ENCODE results near the gene GBGT1. TPM values are rescaled to one million over a fixed set of nuclear protein-coding genes. Genes with fewer than 3 reads are reported as not detected.

Gene GBGT1
- total RNA-seq, 1 donor from 2014 or later = 32.8 TPM

DNA sequence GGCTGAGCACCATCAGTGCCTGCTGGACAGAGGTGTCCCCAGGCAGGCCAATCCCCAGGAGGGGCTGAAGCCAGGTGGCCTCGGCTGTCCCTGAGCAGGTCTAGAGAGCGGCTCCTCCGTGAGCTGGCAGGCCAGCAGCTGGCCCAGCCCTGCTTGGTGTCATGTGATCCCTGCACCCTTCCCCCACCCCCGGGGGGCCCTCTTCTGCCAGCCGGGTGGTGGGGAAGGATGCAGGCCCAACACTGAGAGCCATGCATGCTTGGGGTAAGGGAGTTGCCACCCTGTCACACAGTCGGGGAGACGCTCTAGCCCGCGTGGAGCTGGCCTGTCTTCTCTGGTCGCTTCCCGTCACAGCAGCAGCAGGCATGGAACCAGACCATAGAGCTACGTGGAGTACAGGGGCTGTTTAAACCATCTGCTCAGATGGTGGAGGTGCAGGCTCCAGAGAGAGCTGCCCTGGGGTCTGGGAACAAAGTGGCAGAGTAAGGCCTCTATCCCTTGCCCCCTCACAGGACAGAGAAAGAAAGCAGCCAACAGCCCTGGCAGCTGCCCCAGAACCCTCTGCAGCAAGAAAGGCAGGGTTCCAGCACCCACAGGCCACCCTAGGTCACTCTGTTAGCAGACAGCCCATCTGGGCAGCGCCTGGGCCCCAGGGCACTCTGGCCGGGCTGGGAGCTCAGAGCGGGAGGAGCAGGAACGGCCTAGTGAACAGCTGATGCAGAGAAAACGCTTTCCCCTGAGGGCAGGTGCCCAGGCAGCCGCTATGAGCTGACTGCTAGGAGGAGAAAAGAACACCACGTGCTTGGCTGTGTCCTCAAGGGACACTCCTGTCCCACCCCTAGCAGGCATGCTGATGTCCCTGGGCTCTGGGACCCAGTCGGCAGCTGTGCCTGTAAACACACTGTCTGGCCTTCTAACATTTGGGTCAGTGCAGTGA lies 49.5 kb downstream of the GBGT1 start:
- no peaks in the 10 kb centered on the region for H3K27me3 Mint-ChIP-seq (ENCODE audit: low read depth)
- H3K4me1 Mint-ChIP-seq = peaks cover 29% of the 10 kb centered on the region
- H3K4me3 Mint-ChIP-seq = no peak overlapping the region
- peaks cover 8% of the 10 kb centered on the region for H3K36me3 Mint-ChIP-seq
- peak overlapping the region; percentile 12 for H3K27ac Mint-ChIP-seq
- no peak for DNase-seq (ENCODE audit: low spot score in 2 of 2, unreplicated experiment in 2 of 2)
- no peaks in the 10 kb centered on the region for H3K9me3 Mint-ChIP-seq
- TF ChIP-seq, protein P1, sequence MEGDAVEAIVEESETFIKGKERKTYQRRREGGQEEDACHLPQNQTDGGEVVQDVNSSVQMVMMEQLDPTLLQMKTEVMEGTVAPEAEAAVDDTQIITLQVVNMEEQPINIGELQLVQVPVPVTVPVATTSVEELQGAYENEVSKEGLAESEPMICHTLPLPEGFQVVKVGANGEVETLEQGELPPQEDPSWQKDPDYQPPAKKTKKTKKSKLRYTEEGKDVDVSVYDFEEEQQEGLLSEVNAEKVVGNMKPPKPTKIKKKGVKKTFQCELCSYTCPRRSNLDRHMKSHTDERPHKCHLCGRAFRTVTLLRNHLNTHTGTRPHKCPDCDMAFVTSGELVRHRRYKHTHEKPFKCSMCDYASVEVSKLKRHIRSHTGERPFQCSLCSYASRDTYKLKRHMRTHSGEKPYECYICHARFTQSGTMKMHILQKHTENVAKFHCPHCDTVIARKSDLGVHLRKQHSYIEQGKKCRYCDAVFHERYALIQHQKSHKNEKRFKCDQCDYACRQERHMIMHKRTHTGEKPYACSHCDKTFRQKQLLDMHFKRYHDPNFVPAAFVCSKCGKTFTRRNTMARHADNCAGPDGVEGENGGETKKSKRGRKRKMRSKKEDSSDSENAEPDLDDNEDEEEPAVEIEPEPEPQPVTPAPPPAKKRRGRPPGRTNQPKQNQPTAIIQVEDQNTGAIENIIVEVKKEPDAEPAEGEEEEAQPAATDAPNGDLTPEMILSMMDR (IDR thresholded peaks at IDR 0.05; ENCODE audit: unreplicated experiment) = no peak

DNA sequence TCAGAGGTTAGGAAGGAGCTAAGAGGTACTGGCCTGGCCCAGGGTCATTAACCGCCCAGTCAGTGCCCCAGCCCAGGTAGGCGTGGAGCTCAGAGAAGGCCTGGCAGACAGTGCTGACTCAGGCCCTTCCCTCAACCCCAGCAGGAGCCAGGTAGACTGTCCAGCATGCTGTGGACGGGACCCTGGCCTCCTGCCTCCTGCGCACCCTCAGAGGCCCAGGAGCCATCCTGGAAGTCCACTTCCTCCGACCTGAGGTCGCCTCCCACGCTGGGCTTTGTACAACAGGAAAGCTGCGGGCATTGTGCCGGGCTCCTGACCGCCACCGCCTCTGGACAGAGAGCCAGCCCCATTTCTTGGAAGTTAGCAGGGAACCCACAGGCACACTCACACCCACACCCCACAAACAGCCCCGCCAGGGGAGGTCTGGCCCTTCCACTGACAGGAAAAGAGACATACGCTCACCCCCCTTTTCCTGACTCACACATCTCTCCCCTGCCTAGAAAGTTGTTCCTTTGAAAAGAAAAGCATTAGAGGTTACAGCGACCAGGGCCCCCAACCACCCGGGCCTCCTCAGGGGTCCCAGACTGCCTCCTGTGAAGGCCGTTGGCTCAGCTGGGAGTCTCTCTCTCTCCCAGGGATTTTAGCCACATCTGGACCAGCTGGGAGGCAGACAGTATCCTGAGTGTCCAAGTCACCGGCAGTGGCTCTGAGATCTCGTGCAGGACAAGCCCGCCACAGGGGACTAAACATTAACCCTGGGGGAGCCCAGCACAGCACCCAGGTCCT lies 50.4 kb downstream of the GBGT1 start:
- peak overlapping the region; percentile 9 for H3K27ac Mint-ChIP-seq
- H3K9me3 Mint-ChIP-seq = no peaks in the 10 kb centered on the region
- H3K27me3 Mint-ChIP-seq (ENCODE audit: low read depth) = no peaks in the 10 kb centered on the region
- H3K4me3 Mint-ChIP-seq = no peak overlapping the region
- DNase-seq (ENCODE audit: low spot score in 2 of 2, unreplicated experiment in 2 of 2) = no peak
- H3K4me1 Mint-ChIP-seq = peaks cover 20% of the 10 kb centered on the region
- TF ChIP-seq, protein P1 (IDR thresholded peaks at IDR 0.05; ENCODE audit: unreplicated experiment) = no peak
- H3K36me3 Mint-ChIP-seq = peaks cover 8% of the 10 kb centered on the region

DNA sequence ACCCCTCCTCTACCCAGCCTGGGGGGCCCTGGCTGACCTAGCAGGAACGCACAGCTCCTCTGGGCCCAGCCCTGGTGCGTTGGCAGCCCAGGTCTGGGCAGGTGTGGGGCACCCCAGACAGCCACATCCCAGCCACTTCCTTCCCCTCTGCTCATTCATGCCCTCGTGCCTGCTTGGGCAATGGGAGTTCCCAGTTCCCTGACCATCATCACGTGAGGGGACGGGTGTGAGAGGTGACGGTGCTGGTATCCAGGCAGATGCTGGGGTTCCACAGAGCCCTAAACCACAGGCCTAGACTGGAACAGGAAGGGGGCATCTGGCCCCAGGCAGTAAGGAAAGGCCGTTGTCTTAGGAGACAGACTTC lies 51.1 kb downstream of the GBGT1 start:
- peaks cover 11% of the 10 kb centered on the region for H3K36me3 Mint-ChIP-seq
- DNase-seq (ENCODE audit: low spot score in 2 of 2, unreplicated experiment in 2 of 2) = no peak
- peaks cover 15% of the 10 kb centered on the region for H3K4me1 Mint-ChIP-seq
- H3K27me3 Mint-ChIP-seq (ENCODE audit: low read depth) = no peaks in the 10 kb centered on the region
- TF ChIP-seq, protein P1 (IDR thresholded peaks at IDR 0.05; ENCODE audit: unreplicated experiment) = no peak
- H3K9me3 Mint-ChIP-seq = no peaks in the 10 kb centered on the region
- no peak overlapping the region for H3K27ac Mint-ChIP-seq
- no peak overlapping the region for H3K4me3 Mint-ChIP-seq

DNA sequence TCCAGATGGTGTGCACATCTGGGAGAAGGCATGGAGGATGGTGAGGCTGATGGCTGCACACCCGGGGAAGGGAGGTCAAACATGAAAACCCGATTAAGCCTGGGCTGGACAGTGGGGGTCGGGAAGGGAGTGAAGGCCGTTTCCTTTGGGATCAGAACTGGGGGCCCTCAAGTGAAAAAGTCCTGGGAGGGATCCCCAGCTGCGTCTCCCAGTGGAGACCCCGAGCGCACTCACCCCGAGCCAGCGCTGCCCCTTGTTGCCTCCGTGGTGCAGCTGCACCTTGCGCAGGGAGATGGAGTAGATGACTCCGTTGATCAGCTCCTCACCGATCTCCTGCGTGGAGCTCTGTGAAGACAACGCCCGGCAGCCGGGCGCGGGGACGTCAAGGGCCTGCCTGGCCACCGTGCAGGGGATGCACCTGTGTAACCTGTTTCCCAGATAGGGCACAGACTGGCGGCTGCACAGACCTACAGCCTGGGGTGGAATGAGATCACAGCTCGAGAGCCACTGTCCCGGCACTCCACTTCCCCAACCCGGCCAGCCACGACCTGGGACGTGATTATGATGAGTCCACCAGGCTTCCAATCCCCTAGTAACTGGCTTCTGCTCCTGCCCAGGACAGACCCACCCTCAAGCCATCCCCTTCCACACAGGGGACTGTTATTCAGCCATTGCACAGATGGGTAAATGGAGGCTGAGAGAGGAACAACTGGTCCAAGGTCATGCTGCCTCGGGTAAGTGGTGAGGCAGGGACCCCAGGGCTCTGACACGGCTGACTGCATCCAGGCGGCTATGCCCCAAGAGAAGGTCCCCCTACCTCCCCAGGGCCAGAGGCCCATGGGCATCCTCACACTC lies 51.7 kb downstream of the GBGT1 start:
- DNase-seq (ENCODE audit: low spot score in 2 of 2, unreplicated experiment in 2 of 2) = no peak
- H3K9me3 Mint-ChIP-seq = no peaks in the 10 kb centered on the region
- H3K27me3 Mint-ChIP-seq (ENCODE audit: low read depth) = no peaks in the 10 kb centered on the region
- H3K27ac Mint-ChIP-seq = no peak overlapping the region
- H3K4me3 Mint-ChIP-seq = no peak overlapping the region
- TF ChIP-seq, protein P1 (IDR thresholded peaks at IDR 0.05; ENCODE audit: unreplicated experiment) = no peak
- H3K36me3 Mint-ChIP-seq = peaks cover 11% of the 10 kb centered on the region
- peaks cover 10% of the 10 kb centered on the region for H3K4me1 Mint-ChIP-seq

DNA sequence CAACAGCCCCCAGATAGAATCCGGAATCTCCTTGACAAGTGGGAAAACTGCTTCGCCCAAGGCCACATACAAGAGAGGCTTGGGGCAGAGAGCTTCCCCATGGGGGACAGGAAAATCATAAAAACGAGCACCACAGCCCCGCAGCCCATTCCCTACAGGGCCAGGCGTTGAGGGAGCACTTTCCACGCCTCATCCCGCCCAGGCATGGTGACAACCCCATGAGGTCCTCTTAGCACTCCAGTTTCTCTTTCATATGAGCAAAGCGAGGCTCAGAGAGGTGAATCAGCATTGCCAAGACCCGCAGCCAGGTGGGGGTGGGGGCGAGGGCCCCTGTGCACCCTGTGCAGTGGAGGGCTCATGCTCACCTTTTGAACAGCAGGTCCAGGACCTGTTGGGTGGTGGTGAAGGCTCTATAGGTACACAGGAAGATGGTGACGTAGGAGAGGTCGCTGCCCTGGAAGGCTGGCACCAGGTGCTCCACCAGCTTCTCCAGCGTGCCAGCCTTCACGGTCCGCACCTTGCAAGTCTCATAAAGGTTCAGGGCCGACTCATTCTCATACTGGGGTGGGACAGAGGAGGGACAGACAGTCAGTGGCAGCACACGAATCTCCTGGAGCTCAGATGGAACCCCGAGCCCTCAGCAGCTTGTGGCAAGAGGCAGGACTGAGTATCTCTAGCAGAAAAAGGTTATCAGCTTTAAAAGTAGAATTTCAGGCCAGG lies 53.6 kb downstream of the GBGT1 start:
- Mint-ChIP-seq H3K36me3 (peaks cover 16% of the 10 kb centered on the region), H3K27ac (no peak overlapping the region), H3K27me3 (ENCODE audit: low read depth) (no peaks in the 10 kb centered on the region), H3K4me3 (no peak overlapping the region), H3K9me3 (no peaks in the 10 kb centered on the region), H3K4me1 (peaks cover 10% of the 10 kb centered on the region)
- TF ChIP-seq, protein P1 (IDR thresholded peaks at IDR 0.05; ENCODE audit: unreplicated experiment) = no peak
- DNase-seq (ENCODE audit: low spot score in 2 of 2, unreplicated experiment in 2 of 2) = no peak

Measured in mesothelial cell of epicardium (in vitro differentiated cells).